DMS153 treated with DMSO at 0.1 percent for 48 hours (cell line): Measurements from ENCODE around the gene KCTD4.

Experiments used
- DNase-seq: peaks from one replicate; lab custom pipeline; 2025; ENCODE audit not compliant: unreplicated experiment; lab: John Stamatoyannopoulos, UW

KCTD4 gene

DNA sequence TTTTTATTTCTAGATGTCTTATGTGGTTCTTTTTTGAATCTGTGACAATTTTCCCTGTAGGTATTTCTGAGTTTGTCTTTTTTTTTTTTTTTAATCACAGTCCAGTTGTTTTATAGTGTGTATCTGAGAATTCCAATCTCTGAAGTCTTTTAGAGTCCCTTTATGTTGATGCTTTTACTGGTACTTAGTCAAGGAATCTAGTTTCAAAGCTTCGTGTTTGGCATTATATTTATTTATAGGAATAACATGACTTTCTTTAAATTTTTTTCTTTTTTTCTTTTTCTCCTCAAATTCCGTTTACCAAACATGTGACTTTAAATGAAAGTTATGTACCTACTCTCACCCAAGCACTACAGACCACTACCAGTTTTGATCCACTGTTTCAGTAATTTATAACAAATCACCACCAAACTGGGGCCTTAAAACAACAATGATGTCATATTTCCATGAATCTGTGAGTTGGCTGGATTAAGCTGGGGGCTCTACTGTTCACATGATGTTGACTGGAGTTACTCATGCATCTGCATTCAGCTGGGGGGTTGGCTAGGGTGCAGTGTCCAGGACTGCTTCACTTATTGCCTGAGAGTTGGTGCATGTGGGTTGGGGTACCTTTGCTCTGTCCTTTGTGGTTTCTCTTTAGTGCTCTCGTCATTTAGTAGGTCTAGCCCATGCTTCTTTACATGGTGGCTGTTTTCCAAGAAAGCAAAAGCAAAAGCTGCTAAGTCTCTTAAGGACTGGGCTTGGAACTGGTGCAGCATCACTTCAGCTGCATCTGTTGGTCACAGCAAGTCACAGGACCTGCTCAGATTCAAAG, 22.3 kb downstream of the KCTD4 start:
- no peak for DNase-seq

DNA sequence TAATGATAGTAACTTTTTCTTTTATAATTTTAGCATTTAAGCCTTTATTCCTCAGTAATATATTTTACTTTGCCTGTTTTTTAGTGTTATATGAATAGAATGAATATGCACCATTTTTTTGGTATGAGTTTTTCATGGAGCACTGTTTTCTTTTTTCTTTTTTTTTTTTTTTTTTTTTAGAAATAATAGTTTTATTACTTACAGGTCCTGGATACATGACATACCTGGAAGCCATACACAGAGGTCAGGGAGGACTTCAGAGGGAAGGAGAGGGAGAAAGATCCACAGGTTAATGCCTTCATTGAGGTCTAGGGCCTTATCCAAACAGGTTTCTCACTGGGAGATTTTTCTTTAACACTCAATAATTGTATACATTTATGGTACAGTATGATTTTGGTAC, 26.4 kb downstream of the KCTD4 start:
- no peak for DNase-seq

DNA sequence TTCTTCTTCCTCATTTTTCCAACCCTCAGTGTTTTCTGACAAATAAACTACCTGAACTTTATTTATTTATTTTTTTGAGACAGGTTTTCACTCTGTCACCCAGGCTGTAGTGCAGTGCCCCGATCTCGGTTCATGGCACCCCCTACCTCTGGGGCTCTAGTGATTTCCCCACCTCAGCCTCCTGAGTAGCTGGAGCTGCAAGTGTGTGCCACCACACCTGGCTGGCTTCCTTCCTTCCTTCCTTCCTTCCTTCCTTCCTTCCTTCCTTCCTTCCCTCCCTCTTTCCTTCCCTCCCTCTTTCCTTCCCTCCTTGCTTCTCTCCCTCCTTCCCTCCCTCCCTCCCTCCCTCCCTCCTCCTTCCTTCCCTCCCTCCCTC, 32.3 kb downstream of the KCTD4 start:
- DNase-seq, result no peak

DNA sequence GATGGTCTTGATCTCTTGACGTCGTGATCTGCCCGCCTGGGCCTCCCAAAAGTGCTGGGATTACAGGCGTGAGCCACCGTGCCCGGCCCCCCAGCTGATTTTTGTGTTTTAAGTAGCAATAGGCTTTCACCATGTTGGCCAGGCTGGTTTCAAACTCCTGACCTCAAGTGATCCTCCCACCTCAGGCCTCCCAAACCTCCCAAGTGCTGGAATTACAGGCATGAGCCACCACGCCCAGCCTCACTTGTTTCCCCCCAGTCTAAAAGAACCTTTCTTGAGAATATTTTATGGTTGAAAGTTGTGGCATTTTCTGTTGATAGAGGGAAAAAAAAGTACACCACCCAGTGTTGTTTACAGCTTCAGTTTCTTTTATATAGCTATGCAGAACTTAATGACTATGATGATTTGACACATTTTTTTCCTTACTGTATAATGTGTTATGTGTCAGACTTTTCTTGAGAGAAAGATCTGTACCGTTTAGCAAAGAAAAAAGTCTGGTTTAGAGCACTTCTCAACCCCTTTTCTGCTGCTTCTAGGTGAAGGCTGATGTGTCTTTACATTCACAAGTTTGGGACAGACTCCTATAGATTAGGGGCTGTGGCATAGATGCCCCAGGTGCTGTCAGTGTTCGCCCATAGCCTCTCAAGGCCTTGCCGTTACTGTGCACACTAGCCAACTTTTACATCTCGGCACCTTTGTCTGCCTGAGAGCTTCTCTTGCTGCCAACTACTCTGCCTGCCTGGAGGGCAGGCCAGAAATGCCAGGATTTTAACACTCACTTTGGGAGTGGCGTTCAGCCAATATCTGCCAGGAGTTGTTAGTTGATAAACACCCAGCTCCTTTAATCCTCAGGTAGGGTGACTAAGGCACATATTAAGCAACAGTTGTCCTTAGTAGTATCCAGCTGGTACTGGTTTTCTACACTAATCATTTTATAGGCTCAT, 33.0 kb downstream of the KCTD4 start:
- DNase-seq, result no peak

DNA sequence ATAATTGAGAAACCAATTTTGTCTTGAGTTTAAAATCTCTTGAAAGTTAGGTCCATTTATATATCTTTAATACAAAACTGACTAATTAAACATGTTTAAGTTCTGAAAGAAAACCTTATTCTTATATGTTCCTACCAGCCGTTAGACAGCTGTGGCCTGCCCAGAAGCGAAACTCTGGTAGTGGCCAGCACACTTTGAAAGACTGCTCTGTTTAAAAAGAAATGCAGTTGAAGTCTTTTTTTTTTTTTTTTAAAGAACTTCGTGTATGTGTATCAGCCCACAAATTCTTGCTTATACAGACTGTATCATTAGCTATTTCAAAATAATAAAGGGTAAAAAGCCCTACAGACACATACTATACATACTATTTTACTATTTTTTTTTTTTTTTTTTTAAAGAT, 34.0 kb downstream of the KCTD4 start:
- no peak for DNase-seq

DNA sequence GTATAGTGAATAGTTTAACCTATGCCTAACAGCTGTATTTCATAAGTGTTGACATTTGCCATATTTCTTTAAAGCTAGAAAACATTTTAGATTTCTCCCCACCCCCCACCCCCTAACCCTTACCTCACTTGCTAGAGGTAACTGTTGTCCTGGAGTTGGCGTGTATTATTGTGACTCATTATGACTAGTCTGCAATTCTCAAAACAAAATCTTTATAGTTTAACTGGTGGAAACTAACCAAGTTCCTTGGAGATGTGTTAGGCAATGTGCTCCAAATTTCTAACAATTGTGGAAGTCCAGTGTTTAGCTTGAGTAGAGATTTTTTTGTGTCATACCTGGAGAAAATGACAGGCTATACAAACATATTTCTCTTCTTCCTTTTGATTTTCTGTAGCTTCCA, 38.0 kb downstream of the KCTD4 start:
- DNase-seq, result no peak

DNA sequence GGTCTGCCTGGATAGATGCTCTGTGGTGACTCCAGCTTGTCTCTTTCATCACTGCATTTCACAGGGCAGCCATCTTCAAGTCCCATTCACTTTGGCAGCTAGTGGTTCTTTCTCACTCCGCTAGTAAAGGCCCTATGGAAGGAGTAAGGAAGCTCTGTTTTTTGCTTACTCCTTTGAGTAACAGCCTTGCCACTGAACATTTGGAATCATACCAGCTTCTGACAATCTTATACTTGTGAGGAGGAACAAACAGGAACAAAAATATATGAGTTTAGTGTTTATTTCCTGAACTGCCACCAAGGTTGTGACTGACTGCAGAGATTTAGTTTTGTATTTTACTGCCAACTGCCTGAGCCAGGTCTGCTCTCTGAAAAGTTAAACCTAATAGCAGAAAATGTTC, 38.7 kb downstream of the KCTD4 start:
- DNase-seq, result no peak

DNA sequence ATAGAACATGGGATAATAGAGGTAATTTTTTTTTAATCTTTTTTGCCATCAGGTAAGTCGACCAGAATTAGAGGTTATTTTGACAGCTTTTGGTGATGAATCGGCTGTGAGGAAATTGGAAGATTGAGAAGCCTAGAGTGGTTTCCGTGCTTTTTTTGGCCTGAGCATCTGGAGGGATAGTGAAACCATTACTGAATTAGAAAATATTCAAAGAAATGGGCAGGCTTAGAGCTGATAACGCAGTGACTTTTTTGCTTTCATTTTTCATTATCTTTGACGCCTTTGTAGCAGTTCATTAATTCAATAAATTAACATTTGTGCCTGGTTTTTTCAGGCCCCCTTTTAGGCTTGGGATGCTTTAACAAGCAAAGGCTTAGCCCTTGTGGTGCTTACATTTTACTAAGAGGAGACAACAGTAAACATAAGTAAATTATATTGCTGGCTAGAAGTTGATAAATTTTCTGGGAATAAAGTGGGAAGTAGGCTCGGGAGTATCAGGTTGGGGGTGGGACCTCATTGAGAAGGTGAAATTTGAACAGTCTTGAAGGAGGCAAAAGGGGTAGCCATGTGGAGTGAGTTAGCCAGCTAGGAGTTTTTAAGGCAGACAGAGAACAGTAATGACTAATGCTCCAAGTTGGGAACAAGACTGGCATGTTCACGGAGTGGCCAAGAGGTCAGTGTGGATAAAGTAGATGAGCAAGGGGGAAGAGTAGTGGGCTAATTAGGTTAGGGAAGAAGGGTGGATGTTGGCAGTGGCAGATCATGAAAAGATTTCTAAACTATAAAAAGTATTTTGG, 44.1 kb downstream of the KCTD4 start:
- no peak for DNase-seq

DNA sequence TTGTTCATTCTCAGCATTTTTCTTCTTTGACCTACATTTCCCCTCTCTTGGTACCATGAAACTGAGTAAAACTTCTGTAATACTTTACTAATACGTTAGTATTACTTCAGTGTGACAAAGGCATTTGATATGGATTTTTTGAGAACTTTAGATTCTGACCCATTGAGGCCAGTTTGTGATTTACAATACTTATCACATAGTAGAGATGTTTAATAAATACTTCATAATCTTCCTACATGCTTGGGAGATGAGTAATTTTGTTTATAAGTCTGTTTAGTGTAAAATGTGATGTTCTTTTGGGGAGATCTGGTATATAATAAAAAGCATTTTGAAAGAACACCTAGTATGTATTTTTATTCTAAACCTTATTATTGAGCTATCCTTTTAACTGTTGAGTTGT, 50.9 kb downstream of the KCTD4 start:
- no peak for DNase-seq

DNA sequence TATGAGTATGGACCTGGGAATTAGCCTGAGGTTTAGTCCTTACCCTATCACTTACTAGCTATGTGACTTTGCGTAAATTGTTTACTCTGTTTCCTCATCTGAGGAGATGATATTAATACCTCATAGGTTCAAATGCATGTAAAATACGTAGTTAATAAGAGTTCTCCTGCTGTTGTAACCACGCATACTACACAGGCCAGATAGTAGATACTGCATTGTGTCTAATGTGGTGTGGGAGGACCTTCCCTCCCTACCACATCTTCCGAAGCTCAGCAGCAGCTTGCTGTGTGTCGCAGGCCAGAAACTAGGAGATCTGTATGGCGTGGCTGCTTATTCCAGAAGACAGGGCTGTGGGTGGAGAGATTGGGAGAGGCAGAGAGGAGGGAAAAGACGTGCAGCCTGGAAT, 57.5 kb downstream of the KCTD4 start:
- DNase-seq, result no peak
